ENCODE results near the gene NRCAM. TPM values are rescaled to one million over a fixed set of nuclear protein-coding genes. Genes with fewer than 3 reads are reported as not detected.

NRCAM gene
- total and polyA plus RNA-seq, 10 of the 15 experiments (the other 5 are each of a cell fraction or from before 2014, with no cell fraction given) = 0.30 to 2.0 (median 1.0) TPM

GRCh38 chr7:108430664-108431063, 25.6 kb downstream of the NRCAM start:
- CTCF ChIA-PET = interaction anchor here (0.8 kb wide), 1 partner anchor 13 kb away, joined by 3 read pairs; no protein-coding TSS in a partner anchor
- POLR2A ChIA-PET = no interaction called here
- SMC1A ChIA-PET (ENCODE audit: uncharacterized antibody, unreplicated experiment) = interaction anchor here (0.5 to 1.0 kb wide), 2 partner anchors 241 to 1426 kb away, joined by 3 read pairs; no protein-coding TSS in a partner anchor
- no peak overlapping the region for H3K9ac ChIP-seq (ENCODE audit: control insufficient read depth, insufficient read depth, low read length)
- H3K4me2 ChIP-seq (ENCODE audit: control insufficient read depth, insufficient read depth) = no peak overlapping the region
- peaks cover 0 to 2% of the 10 kb centered on the region in 2 experiments; a peak in 2 of 4 replicates for H3K27me3 ChIP-seq (replicated peaks in 1 of 2; ENCODE audit: control insufficient read depth in 2 of 2, insufficient read depth in 2 of 2, low read length in 1 of 2)
- 0% methylated on average over 1 of the region's 1 CpG for whole genome bisulfite sequencing (ENCODE audit: insufficient coverage, insufficient replicate concordance, low lambda C conversion rate, missing lambda C conversion rate)
- DNase-seq (ENCODE audit: low read depth, low spot score) (no peak), ATAC-seq (no peak), FAIRE-seq (no peak)
- no peak overlapping the region for H3K27ac ChIP-seq (ENCODE audit: control insufficient read depth, insufficient read depth)
- H3K36me3 ChIP-seq (ENCODE audit: control insufficient read depth in 2 of 2, insufficient read depth in 2 of 2, low read length in 1 of 2) = no peaks in the 10 kb centered on the region
- in situ Hi-C loops (cut with MboI) (no loop called here), intact Hi-C loops (cut with micrococcal nuclease; ENCODE audit: unreplicated experiment) (no loop called here)
- no peaks in the 10 kb centered on the region for H3K79me2 ChIP-seq (ENCODE audit: control insufficient read depth, insufficient read depth, low read length)
- no peak overlapping the region for H2AFZ ChIP-seq (ENCODE audit: control insufficient read depth, low read depth, low read length)
- RAD21 ChIA-PET (ENCODE audit: unreplicated experiment) = no interaction called here
- H4K20me1 ChIP-seq (ENCODE audit: control insufficient read depth, insufficient read depth) = no peaks in the 10 kb centered on the region
- no peaks in the 10 kb centered on the region for H3K4me1 ChIP-seq (ENCODE audit: control insufficient read depth, insufficient read depth, low read length)
- BruUV-seq (replicated peaks) = no TSS peak
- H3K4me3 ChIP-seq = no peak overlapping the region
- no peak for TF ChIP-seq NR2C2 (IDR thresholded peaks at IDR 0.05; ENCODE audit: borderline replicate concordance, control insufficient read depth, insufficient read length, low read depth)
- no peak for TF ChIP-seq KAT2A (conservative IDR thresholded peaks at IDR 0.05; ENCODE audit: control insufficient read depth, low read depth, low read length)
- no peak for TF ChIP-seq NRF1 (conservative IDR thresholded peaks at IDR 0.05; ENCODE audit: low read depth, low read length)
- no peak for TF ChIP-seq CBX5 (IDR thresholded peaks at IDR 0.05; ENCODE audit: low read depth)
- TF ChIP-seq DPF2 (IDR thresholded peaks at IDR 0.05) = no peak
- TF ChIP-seq ZNF274 (IDR thresholded peaks at IDR 0.05; ENCODE audit: insufficient read depth, insufficient read length) = no peak
- TF ChIP-seq, protein P1, sequence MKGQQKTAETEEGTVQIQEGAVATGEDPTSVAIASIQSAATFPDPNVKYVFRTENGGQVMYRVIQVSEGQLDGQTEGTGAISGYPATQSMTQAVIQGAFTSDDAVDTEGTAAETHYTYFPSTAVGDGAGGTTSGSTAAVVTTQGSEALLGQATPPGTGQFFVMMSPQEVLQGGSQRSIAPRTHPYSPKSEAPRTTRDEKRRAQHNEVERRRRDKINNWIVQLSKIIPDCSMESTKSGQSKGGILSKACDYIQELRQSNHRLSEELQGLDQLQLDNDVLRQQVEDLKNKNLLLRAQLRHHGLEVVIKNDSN (IDR thresholded peaks at IDR 0.05; ENCODE audit: borderline replicate concordance, extremely low read length, insufficient read depth, low read depth, low read length) = no peak
- no peak for TF ChIP-seq BHLHE40 (IDR thresholded peaks at IDR 0.05; ENCODE audit: borderline replicate concordance in 1 of 2, low read depth in 2 of 2, low read length in 1 of 2)
- no peak for TF ChIP-seq ESRRA (IDR thresholded peaks at IDR 0.05; ENCODE audit: low read length)
- no peak for TF ChIP-seq FOXK2 (IDR thresholded peaks at IDR 0.05)
- TF ChIP-seq, protein P2, sequence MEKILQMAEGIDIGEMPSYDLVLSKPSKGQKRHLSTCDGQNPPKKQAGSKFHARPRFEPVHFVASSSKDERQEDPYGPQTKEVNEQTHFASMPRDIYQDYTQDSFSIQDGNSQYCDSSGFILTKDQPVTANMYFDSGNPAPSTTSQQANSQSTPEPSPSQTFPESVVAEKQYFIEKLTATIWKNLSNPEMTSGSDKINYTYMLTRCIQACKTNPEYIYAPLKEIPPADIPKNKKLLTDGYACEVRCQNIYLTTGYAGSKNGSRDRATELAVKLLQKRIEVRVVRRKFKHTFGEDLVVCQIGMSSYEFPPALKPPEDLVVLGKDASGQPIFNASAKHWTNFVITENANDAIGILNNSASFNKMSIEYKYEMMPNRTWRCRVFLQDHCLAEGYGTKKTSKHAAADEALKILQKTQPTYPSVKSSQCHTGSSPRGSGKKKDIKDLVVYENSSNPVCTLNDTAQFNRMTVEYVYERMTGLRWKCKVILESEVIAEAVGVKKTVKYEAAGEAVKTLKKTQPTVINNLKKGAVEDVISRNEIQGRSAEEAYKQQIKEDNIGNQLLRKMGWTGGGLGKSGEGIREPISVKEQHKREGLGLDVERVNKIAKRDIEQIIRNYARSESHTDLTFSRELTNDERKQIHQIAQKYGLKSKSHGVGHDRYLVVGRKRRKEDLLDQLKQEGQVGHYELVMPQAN (conservative IDR thresholded peaks at IDR 0.05) = no peak
- TF ChIP-seq CREB1 (IDR thresholded peaks at IDR 0.05; ENCODE audit: low read depth) = no peak
- no peak for TF ChIP-seq RBBP5 (conservative IDR thresholded peaks at IDR 0.05)
- TF ChIP-seq RELA (IDR thresholded peaks at IDR 0.05; ENCODE audit: borderline replicate concordance, partially characterized antibody) = no peak
- H3K9me3 ChIP-seq (replicated peaks; ENCODE audit: control insufficient read depth, insufficient read depth, low read length) = no peaks in the 10 kb centered on the region
